T-cell (primary cell): ENCODE results near the gene BMPR1B. TPM values are rescaled to one million over a fixed set of nuclear protein-coding genes. Genes with fewer than 3 reads are reported as not detected.

Experiments used
- ATAC-seq, 4 experiments: fragments of 200-7000 bp in 3 of 4; fragments of 150-1000 bp in 1 of 4; cut with Tn5 transposase; replicated peaks in 1 of 4; 1 replicate in 3 of 4; 2 replicates in 1 of 4; pipeline ENCODE4 v1.10.0; 2021; ENCODE audit warnings: moderate library complexity in 3 of 4, mild to moderate bottlenecking in 2 of 4, moderate number of reproducible peaks in 1 of 4
- CTCF ChIA-PET, 2 donors: fragments of 300-600 bp; sonication (Branson Sonifier 250); formaldehyde crosslinking; loops; one replicate each; lab custom pipeline; 2022; ENCODE audit warnings: antibody characterized with exemption in 2 of 2; lab: Charles Lee
- POLR2A ChIA-PET, 2 donors: fragments of 300-600 bp; sonication (Branson Sonifier 250); formaldehyde crosslinking; loops; one replicate each; lab custom pipeline; 2022; ENCODE audit warnings: antibody characterized with exemption in 2 of 2; lab: Charles Lee
- DNase-seq, 35 experiments: peaks; one replicate each; pipeline versions ENCODE4 v3.0.0 to v3.0.0-alpha.2; 2013 to 2023
- H3K27ac ChIP-seq: one replicate; pipeline ENCODE4 v1.5.1; 2013; ENCODE audit warnings: low read length
- H3K27me3 ChIP-seq, 2 experiments: replicated peaks in 1 of 2; 1 replicate in 1 of 2; 2 replicates in 1 of 2; pipeline versions ENCODE4 v1.6.1 to v1.7.0; 2013; ENCODE audit warnings: low read length in 1 of 2, mixed read lengths in 1 of 2; ENCODE audit not compliant: control insufficient read depth in 2 of 2, insufficient read depth in 2 of 2; ENCODE audit errors: extremely low read depth in 1 of 2
- H3K36me3 ChIP-seq, 2 donors: 1 replicate in 1 of 2; 2 replicates in 1 of 2; pipeline versions ENCODE4 v1.6.1 to v1.7.0; 2013; ENCODE audit warnings: low read length in 1 of 2; ENCODE audit not compliant: control insufficient read depth in 2 of 2, insufficient read depth in 1 of 2; ENCODE audit errors: extremely low read depth in 1 of 2
- H3K4me1 ChIP-seq, 2 experiments: 1 replicate in 1 of 2; 2 replicates in 1 of 2; pipeline versions ENCODE4 v1.6.1 to v1.7.0; 2013; ENCODE audit warnings: low read length in 2 of 2, mixed read lengths in 1 of 2; ENCODE audit not compliant: insufficient read depth in 2 of 2, control insufficient read depth in 1 of 2; ENCODE audit errors: extremely low read depth in 1 of 2
- H3K4me3 ChIP-seq, 2 donors: 1 replicate in 1 of 2; 2 replicates in 1 of 2; pipeline versions ENCODE4 v1.5.1 to v1.7.0; 2013; ENCODE audit warnings: mild to moderate bottlenecking in 2 of 2, low read length in 1 of 2, moderate library complexity in 1 of 2; ENCODE audit not compliant: control insufficient read depth in 1 of 2; ENCODE audit errors: extremely low read depth in 1 of 2
- H3K9me3 ChIP-seq: 2 replicates; pipeline ENCODE4 v1.7.0; 2013
- H3K27ac Mint-ChIP-seq, 2 donors: one replicate each; pipeline ENCODE4 v1.8.0; 2020 to 2021; ENCODE audit warnings: mild to moderate bottlenecking in 2 of 2, mixed read lengths in 2 of 2
- H3K27me3 Mint-ChIP-seq, 2 donors: one replicate each; pipeline ENCODE4 v1.8.0; 2021 to 2022; ENCODE audit warnings: mixed read lengths in 2 of 2
- H3K36me3 Mint-ChIP-seq: one replicate; pipeline ENCODE4 v1.8.0; 2021; ENCODE audit warnings: mixed read lengths
- H3K4me1 Mint-ChIP-seq, 3 donors: one replicate each; pipeline ENCODE4 v1.8.0; 2020 to 2022; ENCODE audit warnings: mixed read lengths in 3 of 3, mild to moderate bottlenecking in 1 of 3
- H3K4me3 Mint-ChIP-seq, 3 donors: one replicate each; pipeline ENCODE4 v1.8.0; 2020 to 2022; ENCODE audit warnings: mild to moderate bottlenecking in 3 of 3, mixed read lengths in 3 of 3, moderate library complexity in 3 of 3
- H3K9me3 Mint-ChIP-seq, 3 donors: one replicate each; pipeline ENCODE4 v1.8.0; 2020 to 2022; ENCODE audit warnings: mixed read lengths in 3 of 3
- WGBS: methylation state at CpG from one replicate; pipeline ENCODE4 v1.1.5; 2013; ENCODE audit warnings: missing lambda C conversion rate; ENCODE audit not compliant: insufficient coverage; 5-methylcytosine and 5-hydroxymethylcytosine counted together
- total RNA-seq, 35 experiments: library from RNA in 6 of 35; stranded (reverse) in 6 of 35; fragments of 120-200 nt in 1 of 35; gene quantifications; one replicate each; pipeline versions ENCODE4 v1.2.1 to v1.2.4 and lab custom pipeline; 2013 to 2026

BMPR1B gene
- total RNA-seq, 5 donors from 2014 or later (not counting 1 experiment from before 2014, with no cell fraction given), result 0.09 to 0.36 (median 0.28) TPM; not detected in 2

DNA sequence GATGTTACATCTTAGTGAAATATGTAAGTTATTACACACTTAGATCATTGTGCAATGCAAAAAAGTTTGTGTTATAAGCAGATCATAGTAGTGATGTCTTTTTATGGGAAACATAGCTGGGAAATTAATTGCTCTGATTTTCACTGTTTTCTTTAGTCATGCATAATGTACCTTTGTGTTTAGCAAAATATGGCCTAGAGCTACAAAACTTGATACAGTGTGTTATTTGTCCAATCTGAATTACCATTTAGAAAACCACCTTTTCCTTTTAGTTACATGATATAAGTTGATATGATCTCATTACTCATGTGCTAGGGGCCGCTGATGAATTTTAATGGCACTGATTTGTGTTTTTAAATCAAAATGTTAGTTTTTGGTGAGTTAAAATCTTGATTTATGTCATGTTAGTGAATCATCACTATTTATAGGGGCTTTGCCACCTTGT is 2.0 kb downstream of the BMPR1B start:
- Mint-ChIP-seq H3K27me3 (peaks cover 52 to 66% of the 10 kb centered on the region in 2 donors), H3K36me3 (no peaks in the 10 kb centered on the region), H3K27ac (no peak overlapping the region), H3K4me1 (peaks cover 9 to 12% (median 11%) of the 10 kb centered on the region in 3 donors), H3K4me3 (peak overlapping the region in 1 of 3 donors; percentile 84), H3K9me3 (no peaks in the 10 kb centered on the region)
- H3K4me3 ChIP-seq, result no peak overlapping the region
- DNase-seq (no peak), ATAC-seq (no peak)
- H3K27ac ChIP-seq, result no peak overlapping the region
- H3K27me3 ChIP-seq, result peaks cover 10 to 12% of the 10 kb centered on the region in 2 experiments
- WGBS, result no CpG with 5 or more reads among the region's 1 CpG
- ChIA-PET POLR2A (no interaction called here), CTCF (no interaction called here)
- no peaks in the 10 kb centered on the region for H3K9me3 ChIP-seq
- no peaks in the 10 kb centered on the region for H3K36me3 ChIP-seq
- peaks cover 0 to 6% of the 10 kb centered on the region in 2 experiments for H3K4me1 ChIP-seq

DNA sequence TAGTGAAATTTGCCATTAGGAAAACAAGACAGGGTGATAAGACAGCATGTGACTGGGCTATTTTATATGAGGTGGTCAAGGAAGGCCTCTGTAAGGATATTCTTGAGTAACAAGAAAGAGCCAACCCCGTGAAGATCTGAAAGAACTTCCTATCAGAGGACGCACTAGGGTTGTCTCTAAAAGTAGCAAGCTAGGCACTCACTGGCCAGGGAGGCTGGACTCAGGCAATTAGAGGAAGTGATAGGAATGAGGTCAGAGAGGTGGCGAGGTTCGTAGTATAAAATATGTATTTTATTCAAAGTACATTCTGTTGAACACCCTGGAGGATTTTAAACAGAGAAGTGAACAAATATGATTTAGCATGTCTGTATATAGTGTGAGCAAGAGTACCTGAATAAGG is 4.6 kb downstream of the BMPR1B start:
- Histone ChIP-seq H3K36me3 (no peaks in the 10 kb centered on the region), H3K27me3 (peaks cover 6 to 12% of the 10 kb centered on the region in 2 experiments), H3K9me3 (no peaks in the 10 kb centered on the region), H3K4me1 (peaks cover 0 to 6% of the 10 kb centered on the region in 2 experiments), H3K4me3 (no peak overlapping the region), H3K27ac (no peak overlapping the region)
- ChIA-PET POLR2A (no interaction called here), CTCF (no interaction called here)
- Mint-ChIP-seq H3K4me3 (no peak overlapping the region), H3K36me3 (no peaks in the 10 kb centered on the region), H3K4me1 (peaks cover 7 to 10% (median 9%) of the 10 kb centered on the region in 3 donors), H3K9me3 (no peaks in the 10 kb centered on the region), H3K27ac (no peak overlapping the region), H3K27me3 (peaks cover 39 to 50% of the 10 kb centered on the region in 2 donors)
- DNase-seq, result no peak
- ATAC-seq, result no peak
- 78% methylated on average over 4 of the region's 4 CpGs for WGBS

DNA sequence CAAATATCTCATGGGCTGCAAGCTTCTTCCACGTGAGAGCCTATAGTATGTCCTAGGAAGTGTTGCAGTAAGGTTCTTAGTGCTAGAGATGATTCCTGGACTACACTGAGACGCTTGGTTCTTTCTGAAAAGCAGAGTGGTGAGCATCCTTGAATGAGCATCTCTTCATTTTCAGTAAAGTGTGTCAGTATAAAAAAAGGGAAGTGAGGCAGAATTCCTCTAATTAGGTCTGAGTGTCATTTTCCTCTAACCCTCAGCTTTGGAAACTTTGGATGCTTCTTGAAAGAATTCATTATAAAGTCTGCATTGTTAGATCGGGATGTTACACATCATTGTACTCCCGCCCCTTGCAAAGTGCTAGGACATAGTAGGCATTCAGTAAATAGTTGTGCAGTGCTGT is 5.2 kb downstream of the BMPR1B start:
- Mint-ChIP-seq H3K4me3 (no peak overlapping the region), H3K27ac (no peak overlapping the region), H3K4me1 (peaks cover 6 to 9% (median 9%) of the 10 kb centered on the region in 3 donors), H3K9me3 (no peaks in the 10 kb centered on the region), H3K27me3 (peaks cover 38 to 47% of the 10 kb centered on the region in 2 donors), H3K36me3 (no peaks in the 10 kb centered on the region)
- Histone ChIP-seq H3K27me3 (peaks cover 6 to 8% of the 10 kb centered on the region in 2 experiments), H3K27ac (no peak overlapping the region), H3K4me3 (no peak overlapping the region), H3K36me3 (no peaks in the 10 kb centered on the region), H3K9me3 (no peaks in the 10 kb centered on the region), H3K4me1 (peaks cover 0 to 6% of the 10 kb centered on the region in 2 experiments)
- WGBS, result 67% methylated on average over 1 of the region's 4 CpGs
- DNase-seq, result no peak
- POLR2A ChIA-PET, result no interaction called here
- CTCF ChIA-PET, result no interaction called here
- ATAC-seq, result no peak

DNA sequence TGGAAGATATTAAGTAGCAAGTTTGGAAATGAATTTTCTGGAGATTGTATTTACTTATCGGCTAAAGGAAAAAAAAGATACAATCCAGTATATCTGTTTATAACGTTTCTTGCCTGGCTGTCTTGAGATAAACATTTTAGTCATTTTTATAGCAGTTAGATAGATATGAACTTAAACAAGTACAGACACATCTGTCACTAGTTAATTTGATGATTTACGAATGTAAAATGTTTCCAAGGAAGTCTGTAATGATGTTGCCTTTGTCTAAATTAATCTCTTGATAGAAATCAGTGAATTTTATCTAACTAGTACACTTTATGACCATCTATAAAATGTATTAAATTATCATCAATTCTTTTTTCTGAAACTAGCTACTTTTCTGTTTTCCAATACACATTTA is 5.7 kb downstream of the BMPR1B start:
- H3K27ac ChIP-seq, result no peak overlapping the region
- H3K4me1 ChIP-seq, result peaks cover 0 to 5% of the 10 kb centered on the region in 2 experiments
- H3K9me3 ChIP-seq, result no peaks in the 10 kb centered on the region
- Mint-ChIP-seq H3K4me3 (no peak overlapping the region), H3K4me1 (peaks cover 6 to 9% (median 7%) of the 10 kb centered on the region in 3 donors), H3K27me3 (peaks cover 39 to 45% of the 10 kb centered on the region in 2 donors), H3K9me3 (no peaks in the 10 kb centered on the region), H3K27ac (no peak overlapping the region), H3K36me3 (no peaks in the 10 kb centered on the region)
- ChIA-PET CTCF (no interaction called here), POLR2A (no interaction called here)
- no CpG with 5 or more reads among the region's 3 CpGs for WGBS
- H3K36me3 ChIP-seq, result no peaks in the 10 kb centered on the region
- DNase-seq (no peak), ATAC-seq (no peak)
- H3K4me3 ChIP-seq, result no peak overlapping the region
- H3K27me3 ChIP-seq, result peaks cover 6 to 7% of the 10 kb centered on the region in 2 experiments

DNA sequence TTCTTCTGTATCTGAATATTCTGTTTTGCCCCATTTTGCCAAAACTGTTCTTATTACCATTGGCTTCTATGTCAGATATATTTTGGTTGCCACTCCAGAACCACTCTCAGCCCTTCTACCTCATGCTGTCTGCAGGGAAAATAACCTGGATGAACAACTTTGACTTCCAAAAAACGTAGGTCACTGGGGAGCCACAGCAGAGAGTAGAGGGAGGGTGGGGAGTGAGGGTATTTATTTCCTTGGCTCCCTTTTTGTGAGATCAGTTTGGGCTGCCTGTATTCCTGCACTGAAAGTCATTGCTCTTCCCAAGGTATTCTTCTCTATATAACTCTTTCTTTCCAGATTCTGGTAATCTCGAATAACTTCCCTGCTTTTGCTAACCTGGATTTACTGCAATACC is 6.3 kb downstream of the BMPR1B start:
- POLR2A ChIA-PET, result no interaction called here
- Histone ChIP-seq H3K4me1 (no peaks in the 10 kb centered on the region), H3K4me3 (no peak overlapping the region), H3K27me3 (peaks cover 1 to 3% of the 10 kb centered on the region in 2 experiments), H3K9me3 (no peaks in the 10 kb centered on the region), H3K27ac (no peak overlapping the region), H3K36me3 (no peaks in the 10 kb centered on the region)
- WGBS, result 60% methylated on average over 1 of the region's 2 CpGs
- DNase-seq (no peak), ATAC-seq (no peak)
- CTCF ChIA-PET, result no interaction called here
- Mint-ChIP-seq H3K4me3 (no peak overlapping the region), H3K27me3 (peaks cover 33 to 40% of the 10 kb centered on the region in 2 donors), H3K27ac (no peak overlapping the region), H3K36me3 (no peaks in the 10 kb centered on the region), H3K9me3 (no peaks in the 10 kb centered on the region), H3K4me1 (peaks cover 0 to 3% (median under 1%) of the 10 kb centered on the region in 3 donors)

DNA sequence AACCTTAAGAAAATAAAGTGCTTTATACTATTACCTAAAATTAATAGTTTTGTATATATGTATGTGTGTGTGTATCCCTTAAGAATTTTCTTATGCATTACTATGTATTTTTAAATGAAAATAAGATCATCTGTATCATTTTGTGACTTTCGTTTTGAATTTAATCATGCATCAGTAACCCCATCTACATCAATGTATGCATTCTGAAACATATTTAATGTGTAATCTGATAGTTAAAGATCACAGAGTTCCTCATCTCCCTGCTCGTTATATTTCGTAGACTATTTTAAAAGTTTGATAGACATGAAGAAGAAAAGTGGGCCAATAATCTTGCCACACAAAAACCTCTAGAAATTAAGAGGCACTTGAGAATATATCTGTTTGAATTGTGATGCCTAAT is 7.4 kb downstream of the BMPR1B start:
- Mint-ChIP-seq H3K36me3 (no peaks in the 10 kb centered on the region), H3K4me3 (no peak overlapping the region), H3K27ac (no peak overlapping the region), H3K4me1 (no peaks in the 10 kb centered on the region), H3K9me3 (no peaks in the 10 kb centered on the region), H3K27me3 (peaks cover 23 to 35% of the 10 kb centered on the region in 2 donors)
- no peaks in the 10 kb centered on the region for H3K9me3 ChIP-seq
- ATAC-seq (no peak), DNase-seq (no peak)
- no peak overlapping the region for H3K27ac ChIP-seq
- ChIA-PET CTCF (no interaction called here), POLR2A (no interaction called here)
- no peaks in the 10 kb centered on the region for H3K4me1 ChIP-seq
- no CpG with 5 or more reads among the region's 3 CpGs for WGBS
- no peak overlapping the region for H3K4me3 ChIP-seq
- H3K36me3 ChIP-seq, result no peaks in the 10 kb centered on the region
- no peaks in the 10 kb centered on the region for H3K27me3 ChIP-seq

DNA sequence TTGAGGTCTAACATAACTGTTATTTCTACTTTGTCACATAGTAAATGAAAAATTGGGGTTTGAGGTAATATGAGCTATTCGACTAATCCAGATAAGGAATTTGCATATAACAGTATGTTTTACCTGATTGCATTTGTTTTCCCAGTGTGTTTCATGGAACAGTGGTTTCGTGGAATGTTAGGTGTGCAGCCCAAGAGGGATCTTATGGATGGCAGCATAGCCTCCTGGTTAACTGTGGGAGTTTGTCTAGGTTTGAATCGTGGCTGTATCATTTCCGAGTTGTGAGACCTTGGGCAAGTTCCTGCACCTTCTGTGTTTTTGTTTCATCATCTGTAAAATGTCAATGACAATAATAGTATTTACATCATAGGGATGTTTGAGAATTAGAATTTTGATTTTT is 7.9 kb downstream of the BMPR1B start:
- no peak overlapping the region for H3K27ac ChIP-seq
- WGBS, result 60% methylated on average over 1 of the region's 4 CpGs

More for the DNA sequence above, 7.9 kb downstream of the BMPR1B start:
- ChIA-PET CTCF (no interaction called here), POLR2A (no interaction called here)
- no peaks in the 10 kb centered on the region for H3K9me3 ChIP-seq
- Mint-ChIP-seq H3K27me3 (peaks cover 20 to 31% of the 10 kb centered on the region in 2 donors), H3K4me3 (no peak overlapping the region), H3K4me1 (no peaks in the 10 kb centered on the region), H3K36me3 (no peaks in the 10 kb centered on the region), H3K27ac (no peak overlapping the region), H3K9me3 (no peaks in the 10 kb centered on the region)
- no peak for ATAC-seq
- DNase-seq, result no peak
- H3K4me1 ChIP-seq, result no peaks in the 10 kb centered on the region
- H3K27me3 ChIP-seq, result no peaks in the 10 kb centered on the region
- no peak overlapping the region for H3K4me3 ChIP-seq
- no peaks in the 10 kb centered on the region for H3K36me3 ChIP-seq
